Gastroesophageal sphincter (tissue), 3 donors: ENCODE measurements around the gene MC1R.
"Not testable (repeated sequence)": the region's sequence is repeated elsewhere in the genome, so short reads cannot be mapped to it uniquely, and the experiment has no call there.

Source experiments
- CTCF ChIP-seq, 4 experiments: fragments of 200-600 bp in 2 of 4; fragments of 450-650 bp in 2 of 4; sonication (generic) in 1 of 4; IDR thresholded peaks; one replicate each; pipeline ENCODE4 v1.5.1; 2017 to 2019; ENCODE audit warnings: antibody characterized with exemption in 4 of 4, mild to moderate bottlenecking in 2 of 4, moderate library complexity in 2 of 4
- POLR2AphosphoS5 ChIP-seq: sonication (generic); formaldehyde crosslinking; IDR thresholded peaks from one replicate; pipeline ENCODE4 v1.6.1; 2017; ENCODE audit warnings: antibody characterized with exemption

- not testable (repeated sequence) for TF ChIP-seq POLR2AphosphoS5; CTCF (IDR thresholded peaks at IDR 0.05)
Measured at GRCh38 chr16:89879123-89879522, 39.5 kb upstream of the MC1R start.
